Endothelial cell of coronary artery (primary cell): ENCODE measurements around the gene SUCO. TPM values are rescaled to one million over a fixed set of nuclear protein-coding genes. Genes with fewer than 3 reads are reported as not detected.

ENCODE experiments used
- total RNA-seq: library from RNA; depleted of rRNA; stranded (reverse); fragments of >200 nt; gene quantifications from 2 replicates; pipeline ENCODE4 v1.2.3, GENCODE V29; 2014

Gene SUCO, protein sequence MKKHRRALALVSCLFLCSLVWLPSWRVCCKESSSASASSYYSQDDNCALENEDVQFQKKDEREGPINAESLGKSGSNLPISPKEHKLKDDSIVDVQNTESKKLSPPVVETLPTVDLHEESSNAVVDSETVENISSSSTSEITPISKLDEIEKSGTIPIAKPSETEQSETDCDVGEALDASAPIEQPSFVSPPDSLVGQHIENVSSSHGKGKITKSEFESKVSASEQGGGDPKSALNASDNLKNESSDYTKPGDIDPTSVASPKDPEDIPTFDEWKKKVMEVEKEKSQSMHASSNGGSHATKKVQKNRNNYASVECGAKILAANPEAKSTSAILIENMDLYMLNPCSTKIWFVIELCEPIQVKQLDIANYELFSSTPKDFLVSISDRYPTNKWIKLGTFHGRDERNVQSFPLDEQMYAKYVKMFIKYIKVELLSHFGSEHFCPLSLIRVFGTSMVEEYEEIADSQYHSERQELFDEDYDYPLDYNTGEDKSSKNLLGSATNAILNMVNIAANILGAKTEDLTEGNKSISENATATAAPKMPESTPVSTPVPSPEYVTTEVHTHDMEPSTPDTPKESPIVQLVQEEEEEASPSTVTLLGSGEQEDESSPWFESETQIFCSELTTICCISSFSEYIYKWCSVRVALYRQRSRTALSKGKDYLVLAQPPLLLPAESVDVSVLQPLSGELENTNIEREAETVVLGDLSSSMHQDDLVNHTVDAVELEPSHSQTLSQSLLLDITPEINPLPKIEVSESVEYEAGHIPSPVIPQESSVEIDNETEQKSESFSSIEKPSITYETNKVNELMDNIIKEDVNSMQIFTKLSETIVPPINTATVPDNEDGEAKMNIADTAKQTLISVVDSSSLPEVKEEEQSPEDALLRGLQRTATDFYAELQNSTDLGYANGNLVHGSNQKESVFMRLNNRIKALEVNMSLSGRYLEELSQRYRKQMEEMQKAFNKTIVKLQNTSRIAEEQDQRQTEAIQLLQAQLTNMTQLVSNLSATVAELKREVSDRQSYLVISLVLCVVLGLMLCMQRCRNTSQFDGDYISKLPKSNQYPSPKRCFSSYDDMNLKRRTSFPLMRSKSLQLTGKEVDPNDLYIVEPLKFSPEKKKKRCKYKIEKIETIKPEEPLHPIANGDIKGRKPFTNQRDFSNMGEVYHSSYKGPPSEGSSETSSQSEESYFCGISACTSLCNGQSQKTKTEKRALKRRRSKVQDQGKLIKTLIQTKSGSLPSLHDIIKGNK (N-terminal part only)
- 18.0 TPM in 2 replicates for total RNA-seq

DNA sequence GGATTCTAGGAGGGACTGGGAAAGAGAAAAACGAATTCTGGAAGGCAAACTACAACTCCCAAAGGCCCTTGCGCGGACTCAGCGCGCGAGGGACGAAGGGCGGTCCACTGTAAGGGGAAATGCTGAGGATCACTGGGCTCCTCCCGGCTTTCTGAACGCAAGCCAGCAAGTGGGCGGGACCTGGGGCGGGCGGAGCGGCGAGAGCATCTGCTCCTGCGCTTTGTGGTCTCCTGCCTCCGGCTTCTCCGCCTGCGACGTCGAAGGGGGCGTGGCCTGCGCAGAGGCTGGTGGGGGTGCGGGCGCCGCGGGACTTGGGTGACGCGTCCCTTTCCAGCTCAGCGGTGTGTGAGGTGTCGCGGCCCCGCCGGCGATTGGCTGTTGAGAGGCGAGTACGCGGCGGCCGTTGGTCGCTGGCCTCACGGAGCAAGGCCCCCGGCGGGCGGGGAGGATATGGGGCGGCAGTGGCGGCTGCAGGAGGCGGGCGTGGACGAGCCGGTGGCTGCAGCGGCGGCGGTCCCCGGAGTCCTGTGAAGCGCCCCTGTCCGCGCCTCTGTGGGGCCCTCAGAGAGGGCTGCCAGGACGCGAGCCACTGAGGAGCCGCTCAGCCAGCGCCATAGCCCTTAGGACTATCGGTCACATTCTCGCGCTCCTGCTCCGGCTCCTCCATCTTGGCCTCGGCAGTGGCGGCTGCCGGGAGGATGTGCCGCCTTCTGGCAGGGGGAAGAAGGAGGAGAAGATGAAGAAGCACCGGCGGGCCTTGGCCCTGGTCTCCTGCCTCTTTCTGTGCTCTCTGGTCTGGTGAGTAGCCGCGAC is at the start of gene SUCO:
Gene SUCO (plus strand): TSS at position 451 of the 813 bp plus-strand sequence. CDS start 286 bp downstream, at position 737.

DNA sequence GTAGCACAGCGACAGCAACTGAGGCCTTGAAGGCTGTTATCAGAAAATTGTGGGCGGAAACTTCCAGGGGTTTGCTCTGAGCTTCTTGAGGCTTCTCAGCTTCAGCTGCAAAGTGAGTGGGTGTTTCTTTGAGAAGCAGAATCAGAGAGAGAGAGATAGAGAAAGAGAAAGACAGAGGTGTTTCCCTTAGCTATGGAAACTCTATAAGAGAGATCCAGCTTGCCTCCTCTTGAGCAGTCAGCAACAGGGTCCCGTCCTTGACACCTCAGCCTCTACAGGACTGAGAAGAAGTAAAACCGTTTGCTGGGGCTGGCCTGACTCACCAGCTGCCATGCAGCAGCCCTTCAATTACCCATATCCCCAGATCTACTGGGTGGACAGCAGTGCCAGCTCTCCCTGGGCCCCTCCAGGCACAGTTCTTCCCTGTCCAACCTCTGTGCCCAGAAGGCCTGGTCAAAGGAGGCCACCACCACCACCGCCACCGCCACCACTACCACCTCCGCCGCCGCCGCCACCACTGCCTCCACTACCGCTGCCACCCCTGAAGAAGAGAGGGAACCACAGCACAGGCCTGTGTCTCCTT is 126.0 kb downstream of the SUCO start, which contains the start of gene FASLG:
Gene FASLG (plus strand): TSS at position 233 of the 583 bp plus-strand sequence. CDS start 99 bp downstream, at position 332.

Other genes with a start within 250 kb of the SUCO start
- not detected in 2 replicates for gene C1orf105, start 112.5 kb upstream of the SUCO start, total RNA-seq
- gene PIGC, start 89.1 kb upstream of the SUCO start, total RNA-seq = 11.8 and 13.2 TPM in 2 replicates
- gene FASLG, start 126.0 kb downstream of the SUCO start, total RNA-seq = not detected in 2 replicates